CD4-positive, alpha-beta T cell treated with Interleukin-6 at 100 ng/mL for 8 hours (primary cell): ENCODE results near the gene BASP1.
A peak's percentile ranks its signal among the peaks of the same experiment; 100 is the strongest.

ENCODE experiments used
- DNase-seq: peaks from one replicate; pipeline ENCODE4 v3.0.0-alpha.2; 2020; ENCODE audit warnings: mixed read lengths, low spot score

The BASP1 gene

GRCh38 chr5:17217493-17218352 is at the start of gene BASP1:
TSS of gene BASP1 (plus strand) at chr5:17217631. CDS start at chr5:17275217, 57,586 bp downstream.
- peak; percentile 29 for DNase-seq

GRCh38 chr5:17169507-17169906 is 47.9 kb upstream of the BASP1 start:
- DNase-seq, result no peak

GRCh38 chr5:17172791-17173190 is 44.6 kb upstream of the BASP1 start:
- no peak for DNase-seq

GRCh38 chr5:17174965-17175364 is 42.5 kb upstream of the BASP1 start:
- no peak for DNase-seq

- DNase-seq, result no peak
Observed at GRCh38 chr5:17177501-17178372, 39.7 kb upstream of the BASP1 start.

GRCh38 chr5:17178373-17178675 is 39.1 kb upstream of the BASP1 start:
- no peak for DNase-seq

GRCh38 chr5:17180330-17180843 is 37.0 kb upstream of the BASP1 start:
- DNase-seq, result no peak

- DNase-seq, result no peak
Observed at GRCh38 chr5:17180864-17181723, 36.3 kb upstream of the BASP1 start.

- no peak for DNase-seq
Observed at GRCh38 chr5:17182494-17182893, 34.9 kb upstream of the BASP1 start.

- no peak for DNase-seq
Observed at GRCh38 chr5:17182981-17183380, 34.5 kb upstream of the BASP1 start.

GRCh38 chr5:17183831-17184230 is 33.6 kb upstream of the BASP1 start:
- no peak for DNase-seq

- no peak for DNase-seq
Observed at GRCh38 chr5:17184588-17184987, 32.8 kb upstream of the BASP1 start.

GRCh38 chr5:17185349-17185748 is 32.1 kb upstream of the BASP1 start:
- no peak for DNase-seq

GRCh38 chr5:17185773-17186172 is 31.7 kb upstream of the BASP1 start:
- no peak for DNase-seq

- DNase-seq, result no peak
Observed at GRCh38 chr5:17186256-17186655, 31.2 kb upstream of the BASP1 start.

- no peak for DNase-seq
Observed at GRCh38 chr5:17187011-17187785, 30.2 kb upstream of the BASP1 start.

GRCh38 chr5:17187786-17188170 is 29.7 kb upstream of the BASP1 start:
- DNase-seq, result no peak

- peak; percentile 22 for DNase-seq
Observed at GRCh38 chr5:17189381-17190036, 27.9 kb upstream of the BASP1 start.

- DNase-seq, result no peak
Observed at GRCh38 chr5:17190242-17190778, 27.1 kb upstream of the BASP1 start.

- DNase-seq, result no peak
Observed at GRCh38 chr5:17190799-17191391, 26.5 kb upstream of the BASP1 start.
